AG04450 (cell line): ENCODE results near the gene PTPRT. TPM values are rescaled to one million over a fixed set of nuclear protein-coding genes. Genes with fewer than 3 reads are reported as not detected.

Experiments
- CTCF ChIA-PET: fragments of 300-600, 350-600 bp; formaldehyde crosslinking; extraction: SDS; loops from one replicate; lab custom pipeline; 2022; ENCODE audit warnings: antibody characterized with exemption, inconsistent platforms; lab: Charles Lee
- POLR2A ChIA-PET: fragments of 350-600 bp; formaldehyde crosslinking; extraction: SDS; loops from one replicate; lab custom pipeline; 2021; ENCODE audit warnings: antibody characterized with exemption, inconsistent platforms; lab: Yijun Ruan, JAX
- DNase-seq: peaks from one replicate; pipeline ENCODE4 v3.0.0-alpha.2; 2011; ENCODE audit warnings: low read depth, low spot score
- H3K27ac ChIP-seq: one replicate; pipeline ENCODE4 v1.5.1; 2012; ENCODE audit warnings: low read depth, low read length, control low read depth
- H3K27me3 ChIP-seq: one replicate; pipeline ENCODE4 v1.6.0; 2012; ENCODE audit warnings: low read length; ENCODE audit not compliant: control insufficient read depth, insufficient read depth
- H3K4me3 ChIP-seq: 2 replicates; pipeline ENCODE4 v1.5.1; 2011; ENCODE audit warnings: mild to moderate bottlenecking, low read depth, low read length, control low read depth
- H3K9me3 ChIP-seq: 2 replicates; pipeline ENCODE4 v1.5.1; 2012; ENCODE audit warnings: low read length; ENCODE audit not compliant: control insufficient read depth, insufficient read depth
- CTCF ChIP-seq: IDR thresholded peaks from 2 replicates; pipeline ENCODE4 v1.5.1; 2011; ENCODE audit warnings: low read depth, low read length, control low read depth, inconsistent platforms
- polyA plus RNA-seq: library from polyadenylated mRNA; depleted of rRNA; stranded (reverse); fragments of >200 nt; gene quantifications from 2 replicates; pipeline ENCODE4 v1.2.3, GENCODE V29; 2011

The PTPRT gene
- polyA plus RNA-seq, 1 experiment: not detected

GRCh38 chr20:42443200-42443599 is 746.5 kb downstream of the PTPRT start:
- CTCF ChIA-PET: no interaction called here
- no peak for DNase-seq
- POLR2A ChIA-PET: no interaction called here
- peaks cover 19% of the 10 kb centered on the region for H3K9me3 ChIP-seq
- H3K27me3 ChIP-seq: no peaks in the 10 kb centered on the region
- no peak for TF ChIP-seq CTCF
- H3K27ac ChIP-seq: no peak overlapping the region
- H3K4me3 ChIP-seq: no peak overlapping the region

GRCh38 chr20:42442716-42443115 is 747.0 kb downstream of the PTPRT start:
- ChIA-PET POLR2A (no interaction called here), CTCF (no interaction called here)
- DNase-seq: no peak
- TF ChIP-seq CTCF: no peak
- H3K27me3 ChIP-seq: no peaks in the 10 kb centered on the region
- peaks cover 19% of the 10 kb centered on the region for H3K9me3 ChIP-seq
- H3K27ac ChIP-seq: no peak overlapping the region
- H3K4me3 ChIP-seq: no peak overlapping the region

GRCh38 chr20:42441864-42442331 is 747.8 kb downstream of the PTPRT start:
- H3K9me3 ChIP-seq: peaks cover 19% of the 10 kb centered on the region
- no peak overlapping the region for H3K27ac ChIP-seq
- no peak overlapping the region for H3K4me3 ChIP-seq
- H3K27me3 ChIP-seq: no peaks in the 10 kb centered on the region
- TF ChIP-seq CTCF: no peak
- POLR2A ChIA-PET: no interaction called here
- no peak for DNase-seq
- CTCF ChIA-PET: no interaction called here

- no peak for TF ChIP-seq CTCF
- Histone ChIP-seq H3K27ac (no peak overlapping the region), H3K4me3 (no peak overlapping the region), H3K27me3 (no peaks in the 10 kb centered on the region), H3K9me3 (peaks cover 19% of the 10 kb centered on the region)
- POLR2A ChIA-PET: no interaction called here
- no peak for DNase-seq
- CTCF ChIA-PET: no interaction called here
These were observed 748.4 kb downstream of the PTPRT start for GRCh38 chr20:42441196-42441863.

GRCh38 chr20:42435230-42435629 is 754.5 kb downstream of the PTPRT start:
- TF ChIP-seq CTCF: no peak
- H3K4me3 ChIP-seq: no peak overlapping the region
- CTCF ChIA-PET: no interaction called here
- H3K9me3 ChIP-seq: peaks cover 12% of the 10 kb centered on the region
- DNase-seq: no peak
- POLR2A ChIA-PET: no interaction called here
- no peaks in the 10 kb centered on the region for H3K27me3 ChIP-seq
- H3K27ac ChIP-seq: no peak overlapping the region
